Measurements from ENCODE around the gene PLB1.

GRCh38 chr2:28623582-28624405 is 127.9 kb downstream of the PLB1 start:
- no peak for TF ChIP-seq CTCF (conservative IDR thresholded peaks at IDR 0.05; ENCODE audit: low read depth, low read length)
- no peak for TF ChIP-seq EZH2phosphoT487 (IDR thresholded peaks at IDR 0.05; ENCODE audit: borderline replicate concordance, low read length)
- no peak for TF ChIP-seq EZH2 (IDR thresholded peaks at IDR 0.05; ENCODE audit: low read length, unreplicated experiment)
